Stimulated activated naive CD8-positive, alpha-beta T cell treated with anti-CD3 and anti-CD28 coated beads, Interleukin-15, amount 100 ng/mL, for 72 hours (primary cell): ENCODE measurements around the gene ENTPD7.
"Not testable (repeated sequence)": the region's sequence is repeated elsewhere in the genome, so short reads cannot be mapped to it uniquely, and the experiment has no call there.

Experiments
- ATAC-seq: fragments of 150-1000 bp; cut with Tn5 transposase; 2 replicates; pipeline ENCODE4 v1.10.0; 2021; ENCODE audit warnings: mild to moderate bottlenecking, moderate library complexity
- DNase-seq, 2 donors: peaks; one replicate each; pipeline ENCODE4 v3.0.0; 2021 to 2022
- H3K27ac Mint-ChIP-seq, 2 donors: one replicate each; pipeline ENCODE4 v1.8.0; 2022; ENCODE audit warnings: mild to moderate bottlenecking in 2 of 2, mixed read lengths in 2 of 2, moderate library complexity in 2 of 2
- H3K27me3 Mint-ChIP-seq: one replicate; pipeline ENCODE4 v1.8.0; 2022; ENCODE audit warnings: mixed read lengths
- H3K4me1 Mint-ChIP-seq: one replicate; pipeline ENCODE4 v1.8.0; 2022; ENCODE audit warnings: mild to moderate bottlenecking, mixed read lengths
- H3K4me3 Mint-ChIP-seq, 2 donors: one replicate each; pipeline ENCODE4 v1.8.0; 2022; ENCODE audit warnings: mild to moderate bottlenecking in 2 of 2, mixed read lengths in 2 of 2, moderate library complexity in 1 of 2
- H3K9me3 Mint-ChIP-seq, 2 donors: one replicate each; pipeline ENCODE4 v1.8.0; 2022; ENCODE audit warnings: mixed read lengths in 2 of 2

Gene ENTPD7

DNA sequence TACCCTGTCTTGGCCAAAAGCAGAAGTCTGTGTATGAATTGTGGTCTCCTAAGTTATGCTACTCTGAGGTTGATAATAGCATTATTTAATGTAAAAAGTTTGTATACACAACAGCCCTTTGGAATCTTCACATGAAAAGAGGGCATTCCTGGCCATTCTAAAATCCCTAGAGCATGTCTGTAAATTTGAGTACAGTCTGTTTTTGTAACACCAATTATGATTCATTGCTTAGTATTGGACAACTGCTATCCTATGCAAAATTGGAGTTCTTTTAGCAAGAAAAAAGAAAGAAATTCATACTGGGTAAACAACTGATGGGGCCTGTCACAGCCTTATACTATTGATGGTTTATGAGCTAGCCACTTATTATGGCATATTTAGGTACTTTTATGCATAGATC is 82.9 kb downstream of the ENTPD7 start:
- peaks cover 14% of the 10 kb centered on the region for H3K4me1 Mint-ChIP-seq
- no peak for DNase-seq

DNA sequence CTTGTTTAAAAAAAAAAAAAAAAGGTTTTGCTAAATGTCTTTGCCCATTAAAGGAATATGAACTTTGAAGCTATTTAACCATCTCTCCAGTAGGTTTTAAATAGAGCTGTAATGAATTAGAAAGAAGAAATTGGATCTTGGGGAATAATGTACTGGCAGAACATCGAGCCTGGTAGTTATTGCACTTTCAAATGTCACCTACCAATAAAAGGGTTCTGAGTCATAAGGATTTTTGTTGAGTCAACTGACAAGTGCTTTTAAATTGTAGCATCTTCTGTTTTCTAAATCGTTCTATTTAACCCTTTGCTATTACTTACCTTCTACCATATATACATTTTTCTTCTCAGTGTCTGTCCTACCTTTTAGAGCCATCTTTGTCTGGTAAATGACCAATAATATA is 83.4 kb downstream of the ENTPD7 start:
- H3K27me3 Mint-ChIP-seq = no peaks in the 10 kb centered on the region
- H3K4me1 Mint-ChIP-seq = peaks cover 14% of the 10 kb centered on the region
- peaks cover 5 to 12% of the 10 kb centered on the region in 2 donors for H3K9me3 Mint-ChIP-seq
- ATAC-seq (no peak), DNase-seq (no peak)
- H3K4me3 Mint-ChIP-seq = no peak overlapping the region
- no peak overlapping the region for H3K27ac Mint-ChIP-seq

More for the DNA sequence above, 82.9 kb downstream of the ENTPD7 start:
- Mint-ChIP-seq H3K27me3 (no peaks in the 10 kb centered on the region), H3K27ac (no peak overlapping the region), H3K4me3 (no peak overlapping the region), H3K9me3 (peaks cover 5 to 12% of the 10 kb centered on the region in 2 donors)
- no peak for ATAC-seq

DNA sequence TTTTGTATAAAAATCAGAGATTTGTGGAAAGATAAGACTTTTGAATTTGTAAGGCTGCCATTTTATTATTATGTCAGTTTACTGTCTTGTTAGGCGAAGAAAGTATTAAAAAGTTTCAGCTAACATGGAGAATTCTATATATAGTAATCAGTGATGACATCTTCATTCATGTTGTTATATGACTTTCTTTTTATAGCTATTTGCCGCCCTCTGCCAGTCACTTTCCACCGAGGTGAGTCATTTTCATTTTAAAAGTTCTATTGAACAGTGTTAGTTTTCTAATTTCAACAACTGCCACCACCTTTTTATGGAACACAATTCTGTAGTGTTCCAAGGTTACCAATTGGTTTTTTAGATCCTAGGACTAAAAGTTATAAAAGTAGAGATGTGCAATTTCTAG is 84.5 kb downstream of the ENTPD7 start:
- Mint-ChIP-seq H3K4me3 (no peak overlapping the region), H3K27me3 (no peaks in the 10 kb centered on the region), H3K4me1 (peaks cover 19% of the 10 kb centered on the region), H3K9me3 (peaks cover 5 to 12% of the 10 kb centered on the region in 2 donors), H3K27ac (no peak overlapping the region)
- ATAC-seq (no peak), DNase-seq (no peak)

GRCh38 chr10:99746166-99746565 is 86.9 kb downstream of the ENTPD7 start:
- not testable (repeated sequence) for H3K27me3 Mint-ChIP-seq, H3K27ac Mint-ChIP-seq, H3K9me3 Mint-ChIP-seq, H3K4me3 Mint-ChIP-seq, ATAC-seq, DNase-seq
- H3K4me1 Mint-ChIP-seq = peaks cover 21% of the 10 kb centered on the region

GRCh38 chr10:99748823-99749451 is 89.6 kb downstream of the ENTPD7 start:
- Mint-ChIP-seq H3K9me3 (no peaks in the 10 kb centered on the region), H3K4me3 (no peak overlapping the region), H3K4me1 (peaks cover 7% of the 10 kb centered on the region), H3K27me3 (no peaks in the 10 kb centered on the region), H3K27ac (no peak overlapping the region)
- no peak for DNase-seq
- no peak for ATAC-seq

GRCh38 chr10:99750641-99751040 is 91.3 kb downstream of the ENTPD7 start:
- Mint-ChIP-seq H3K9me3 (no peaks in the 10 kb centered on the region), H3K4me3 (no peak overlapping the region), H3K4me1 (peaks cover 7% of the 10 kb centered on the region), H3K27me3 (no peaks in the 10 kb centered on the region), H3K27ac (no peak overlapping the region)
- no peak for DNase-seq
- ATAC-seq = no peak

- no peaks in the 10 kb centered on the region for H3K4me1 Mint-ChIP-seq
- no peaks in the 10 kb centered on the region for H3K27me3 Mint-ChIP-seq
- DNase-seq (no peak), ATAC-seq (no peak)
- H3K4me3 Mint-ChIP-seq = no peak overlapping the region
- no peak overlapping the region for H3K27ac Mint-ChIP-seq
- H3K9me3 Mint-ChIP-seq = no peaks in the 10 kb centered on the region
Observed at GRCh38 chr10:99754670-99755069, 95.4 kb downstream of the ENTPD7 start.
